Measurements from ENCODE around the gene MSX1. TPM values are rescaled to one million over a fixed set of nuclear protein-coding genes. Genes with fewer than 3 reads are reported as not detected.

Gene MSX1
- total RNA-seq, 4 donors from 2014 or later: 11.6 to 15.2 (median 12.6) TPM

DNA sequence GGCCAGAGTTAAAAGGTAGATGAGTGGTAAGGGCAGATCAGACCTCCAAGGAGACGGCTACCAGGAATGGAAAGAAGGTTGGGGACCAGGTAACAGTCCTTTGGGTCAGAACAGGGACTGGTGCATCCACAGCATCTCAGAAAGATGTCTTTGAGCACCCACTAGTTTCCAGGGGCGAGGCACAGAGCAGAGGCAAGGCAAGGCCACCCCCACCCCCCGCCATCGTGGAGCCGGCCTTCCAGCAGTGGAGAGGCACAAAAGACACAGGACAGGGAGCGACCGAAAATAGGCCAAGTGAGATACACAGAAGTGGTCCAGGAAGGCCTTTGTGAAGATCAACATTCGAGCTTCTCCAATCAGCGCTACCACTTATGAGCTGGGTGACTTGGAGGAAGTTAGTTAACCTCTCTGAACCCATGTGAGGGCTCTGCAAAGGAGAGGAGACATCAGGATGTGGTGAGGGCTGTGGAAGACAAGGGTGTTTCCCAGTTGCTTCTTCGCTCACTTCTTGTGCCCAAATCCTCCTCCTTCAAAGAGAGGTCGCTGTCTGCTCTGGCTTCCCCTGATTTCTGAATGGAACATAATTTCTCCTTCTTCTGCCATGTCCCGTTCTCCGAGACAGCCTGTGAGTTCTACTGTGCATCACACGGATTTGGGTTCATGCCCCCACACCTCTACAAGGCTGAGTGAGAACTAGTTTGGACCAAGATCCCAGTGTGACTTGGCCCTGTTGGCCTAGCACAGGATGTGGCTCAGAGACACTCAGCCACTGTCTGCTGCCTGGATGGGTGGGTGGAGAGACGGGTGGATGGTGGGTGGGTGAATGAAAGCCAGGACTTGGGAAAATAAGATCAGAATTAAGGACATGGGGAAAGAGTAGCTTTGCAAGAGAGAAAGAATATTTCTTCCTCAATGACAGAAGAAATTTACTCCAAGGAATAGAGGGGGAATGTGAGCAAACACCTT lies 16.7 kb upstream of the MSX1 start:
- no peak for TF ChIP-seq CTCF (IDR thresholded peaks at IDR 0.05; ENCODE audit: low read depth)

DNA sequence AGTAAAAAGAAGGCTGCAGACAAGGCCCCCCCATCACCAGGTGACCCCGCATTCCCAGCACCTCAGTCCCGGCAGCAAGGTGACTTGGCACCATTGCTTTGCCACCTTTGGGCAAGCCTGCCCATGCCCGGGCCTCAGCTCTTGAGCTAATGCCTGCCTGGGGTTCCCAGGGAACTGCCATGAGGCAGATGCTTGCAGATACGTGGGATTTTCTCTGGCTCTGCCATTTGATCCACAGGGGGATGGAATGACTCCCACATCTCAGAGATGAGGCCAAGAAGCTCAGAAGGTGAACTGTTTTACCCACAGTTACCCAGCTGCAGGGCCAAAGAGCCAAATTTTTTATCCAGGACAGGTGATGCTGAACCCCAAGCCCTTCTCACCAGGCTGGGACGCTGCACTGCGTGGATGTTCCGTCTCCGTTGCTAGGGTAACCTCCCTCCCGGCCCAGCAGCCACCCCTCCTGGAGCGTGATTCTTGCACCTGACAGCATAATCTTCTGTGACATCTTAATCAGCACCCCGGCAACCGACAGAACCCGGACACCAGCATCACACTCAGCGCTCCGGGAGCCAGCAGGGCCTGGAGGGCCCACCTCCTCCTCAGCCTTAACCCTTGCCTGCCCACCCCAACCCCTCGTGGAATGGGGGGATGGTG lies 15.7 kb upstream of the MSX1 start:
- no peak for TF ChIP-seq CTCF (IDR thresholded peaks at IDR 0.05; ENCODE audit: low read depth)

GRCh38 chr4:4845027-4845426 lies 14.4 kb upstream of the MSX1 start:
- TF ChIP-seq CTCF (IDR thresholded peaks at IDR 0.05; ENCODE audit: low read depth): no peak

DNA sequence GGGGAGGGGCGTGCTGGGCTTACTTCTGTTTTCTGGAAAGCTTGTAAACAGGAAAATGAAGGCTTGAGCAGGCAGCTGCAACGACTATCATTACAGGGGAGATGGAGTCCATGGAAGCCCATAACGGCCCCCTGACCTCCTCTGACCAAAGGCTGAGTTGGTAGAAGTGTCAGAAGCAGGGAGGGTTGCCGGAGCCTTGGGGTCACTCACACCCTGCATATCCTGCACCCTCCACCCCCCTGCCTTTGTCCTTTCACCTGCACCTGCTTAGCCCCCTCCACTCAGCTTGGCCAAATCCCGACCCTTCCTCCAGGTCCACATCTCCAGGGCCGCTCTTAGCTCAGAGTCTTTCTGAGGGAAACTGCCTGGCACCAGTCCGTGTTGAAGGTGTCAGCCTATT lies 12.5 kb upstream of the MSX1 start:
- no peak for TF ChIP-seq CTCF (IDR thresholded peaks at IDR 0.05; ENCODE audit: low read depth)

DNA sequence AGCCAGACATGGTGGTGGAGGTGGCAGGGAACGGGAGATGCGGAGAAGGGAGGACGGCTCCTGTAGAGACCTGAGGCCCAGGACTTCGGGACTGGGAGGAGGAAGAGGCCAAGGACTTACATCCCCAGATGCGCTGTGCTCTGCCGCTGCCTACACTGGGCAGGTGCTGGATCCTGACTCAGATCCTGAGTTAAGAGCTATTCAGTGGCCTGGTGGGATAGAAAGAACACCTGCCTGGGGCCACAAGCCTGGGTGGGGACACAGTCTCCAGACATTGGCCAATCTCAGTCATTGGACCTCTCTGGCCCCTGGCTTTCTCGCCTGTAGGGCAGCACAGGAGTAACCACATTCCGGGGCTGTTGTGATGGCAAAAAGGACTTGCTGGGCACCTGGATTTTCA lies 10.9 kb upstream of the MSX1 start:
- no peak for TF ChIP-seq CTCF (IDR thresholded peaks at IDR 0.05; ENCODE audit: low read depth)

DNA sequence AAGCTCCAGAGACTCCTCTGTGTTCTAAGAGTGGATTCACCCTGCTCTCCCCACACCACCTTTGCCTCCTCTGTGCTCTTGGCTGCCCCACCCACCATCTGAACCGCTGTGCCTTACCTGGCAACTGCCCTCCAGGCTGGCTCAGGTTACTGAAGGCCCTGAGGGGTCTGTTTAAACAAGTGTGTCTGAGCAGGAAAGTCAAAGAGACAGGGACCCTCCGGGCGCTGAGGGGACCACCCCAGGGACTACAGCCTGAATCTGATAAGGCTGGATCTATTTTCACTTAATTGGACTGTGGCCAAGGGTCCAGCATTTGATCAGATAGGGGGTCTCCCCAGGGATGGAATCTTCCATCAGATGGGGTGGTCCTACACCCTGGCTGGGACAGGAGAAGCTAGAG lies 10.4 kb upstream of the MSX1 start:
- no peak for TF ChIP-seq CTCF (IDR thresholded peaks at IDR 0.05; ENCODE audit: low read depth)

- TF ChIP-seq CTCF (IDR thresholded peaks at IDR 0.05; ENCODE audit: low read depth): no peak
These were observed 9.8 kb upstream of the MSX1 start for GRCh38 chr4:4849524-4850193.
